HTR-8/SVneo (cell line): ENCODE results near the gene TBCD.

Source experiments
- DNase-seq: peaks from one replicate; pipeline ENCODE4 v3.0.0; 2011; ENCODE audit warnings: low spot score, mixed read lengths; ENCODE audit not compliant: insufficient read length
- FAIRE-seq: peaks from 2 replicates; lab custom pipeline; 2011; peaks lifted over from hg19 to GRCh38; lab: Jason Lieb, UNC

Gene TBCD

DNA sequence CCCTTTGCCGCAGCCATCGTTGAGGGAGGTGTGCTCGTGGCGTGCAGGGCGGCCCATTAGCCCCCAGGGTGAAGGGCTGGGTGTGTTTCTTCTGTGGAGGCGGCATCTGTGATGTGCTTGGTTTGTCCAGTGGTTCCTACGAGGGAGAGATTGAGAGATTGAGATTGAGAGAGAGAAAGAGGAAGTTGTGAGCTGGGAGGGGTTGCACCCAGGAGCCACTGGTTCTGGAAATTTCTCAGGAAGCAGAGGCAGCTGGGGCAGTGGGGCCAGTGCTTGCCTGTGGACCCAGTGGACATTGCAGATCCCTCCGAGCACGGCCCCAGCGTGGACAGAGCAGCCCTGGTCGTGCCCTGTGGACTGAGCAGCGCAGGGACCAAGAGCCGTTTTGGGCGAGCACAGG is 160.0 kb downstream of the TBCD start:
- no peak for DNase-seq
- FAIRE-seq = no peak

DNA sequence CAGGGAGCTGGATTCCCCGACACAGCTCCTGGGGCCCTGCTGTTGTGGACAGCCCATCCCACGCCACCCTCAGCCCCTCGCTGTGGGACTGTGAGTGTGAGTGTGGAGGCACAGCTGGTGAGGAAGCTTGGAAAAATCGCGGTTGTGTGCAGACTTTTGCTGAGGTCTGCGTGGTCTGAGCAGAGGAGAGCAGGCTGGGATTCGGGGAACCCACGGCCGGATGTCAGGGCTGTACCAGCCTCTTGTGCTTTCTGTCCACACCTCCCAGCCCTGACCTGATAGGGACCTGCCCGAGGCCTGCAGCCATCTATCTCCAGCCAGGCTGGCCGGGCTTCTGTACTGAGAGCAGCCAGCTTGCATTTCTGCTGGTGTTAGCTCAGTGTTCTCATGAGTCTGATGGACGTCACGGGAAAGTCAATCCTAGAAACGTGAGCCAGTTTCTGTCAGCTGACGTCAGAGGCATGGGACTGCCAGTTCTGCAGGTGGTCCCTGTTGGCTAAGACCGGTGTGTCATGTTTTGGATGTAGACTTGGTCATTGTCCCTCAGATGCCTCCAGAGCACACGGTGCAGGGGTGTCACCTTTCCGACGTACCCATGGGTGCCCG is 160.7 kb downstream of the TBCD start:
- FAIRE-seq (no peak), DNase-seq (no peak)

DNA sequence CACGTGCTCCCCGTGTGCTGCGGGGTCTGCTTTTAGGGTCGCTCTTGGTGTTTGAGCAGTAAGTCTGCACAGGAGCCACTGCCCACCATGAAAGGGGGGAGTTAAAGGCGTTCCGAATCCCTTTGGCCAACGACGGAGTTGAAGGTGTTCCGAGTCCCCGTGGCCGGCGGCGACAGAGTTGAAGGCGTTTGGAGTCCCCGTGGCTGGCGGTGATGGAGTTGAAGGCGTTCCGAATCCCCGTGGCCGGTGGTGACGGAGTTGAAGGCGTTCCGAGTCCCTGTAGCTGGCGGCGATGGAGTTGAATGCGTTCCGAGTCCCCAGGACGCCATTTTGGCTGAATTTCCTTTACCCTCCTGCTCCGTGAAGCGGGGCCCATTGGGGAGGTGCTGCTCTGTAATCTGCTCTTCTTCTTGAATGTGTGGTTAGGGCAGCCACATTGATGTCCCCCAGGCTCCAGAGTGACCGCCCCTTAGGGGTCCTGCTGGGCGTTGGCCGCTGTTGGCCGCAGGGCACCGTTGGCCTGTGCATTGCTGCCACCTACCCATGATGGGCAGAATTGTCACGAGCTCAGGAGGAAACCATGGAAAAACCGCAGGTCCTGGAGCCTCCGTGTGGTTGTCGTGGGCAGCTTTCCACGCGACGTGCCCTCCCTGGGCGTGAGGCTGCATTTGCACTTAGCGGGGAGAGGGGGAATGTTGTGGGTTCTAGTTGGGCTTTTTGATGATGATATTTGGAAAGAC is 161.6 kb downstream of the TBCD start:
- FAIRE-seq = no peak

DNA sequence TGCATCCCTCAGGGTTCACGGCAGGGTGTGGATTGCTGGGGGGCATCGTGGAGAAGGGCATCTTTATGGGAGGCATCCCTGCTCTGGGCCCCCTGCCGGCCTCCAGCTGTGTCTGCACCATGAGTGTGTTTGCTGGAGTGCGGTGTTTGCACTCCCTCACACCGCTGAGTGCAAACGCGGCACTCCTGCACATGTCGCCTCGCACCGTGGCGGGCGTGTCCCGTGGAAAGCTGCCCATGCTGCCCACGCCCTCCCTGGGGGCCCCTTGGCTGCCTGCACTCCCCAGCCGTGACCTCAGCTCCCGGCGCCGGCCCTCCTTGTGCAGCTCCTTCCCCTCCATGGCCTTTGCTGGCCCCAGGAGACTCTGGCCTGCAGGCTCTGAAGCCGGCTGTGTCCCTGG is 162.5 kb downstream of the TBCD start:
- FAIRE-seq (no peak), DNase-seq (no peak)

More for the DNA sequence above, 161.6 kb downstream of the TBCD start:
- no peak for DNase-seq

DNA sequence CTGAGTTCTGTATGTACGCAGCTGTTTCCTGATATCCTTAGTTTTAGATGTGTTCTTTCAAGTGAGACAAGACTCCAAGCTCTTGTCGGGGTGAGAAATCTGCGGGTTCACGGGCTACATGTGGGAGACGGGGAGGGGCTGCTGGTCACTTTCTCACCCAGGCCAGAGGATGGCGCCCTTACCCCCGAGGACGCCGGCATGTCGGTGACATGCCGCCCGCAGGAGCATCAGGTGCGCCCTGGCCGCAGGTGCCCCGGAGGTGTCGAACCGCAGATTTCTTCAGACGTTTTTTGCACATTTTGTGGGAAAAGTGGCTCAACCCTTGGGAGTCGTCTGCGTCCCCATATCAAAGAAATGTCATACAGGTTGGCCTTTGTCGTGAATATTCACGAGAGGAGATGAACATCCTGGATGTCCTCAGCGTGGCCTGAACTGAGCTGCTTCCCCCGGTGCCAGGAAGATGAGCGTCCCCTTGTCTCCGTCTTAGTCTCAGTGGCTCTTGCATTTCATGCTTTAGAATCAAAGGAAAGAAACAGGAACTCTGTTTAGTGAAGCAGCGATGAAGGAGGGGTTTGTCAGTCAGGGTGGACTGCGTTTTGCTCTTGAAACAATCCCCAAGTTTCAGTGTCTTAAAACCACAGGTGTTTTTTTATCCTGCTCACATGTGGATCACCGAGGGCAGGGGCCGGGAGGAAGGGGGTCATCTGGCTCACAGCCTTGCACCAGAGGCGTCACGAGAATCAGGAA is 163.3 kb downstream of the TBCD start:
- no peak for DNase-seq
- FAIRE-seq = no peak

DNA sequence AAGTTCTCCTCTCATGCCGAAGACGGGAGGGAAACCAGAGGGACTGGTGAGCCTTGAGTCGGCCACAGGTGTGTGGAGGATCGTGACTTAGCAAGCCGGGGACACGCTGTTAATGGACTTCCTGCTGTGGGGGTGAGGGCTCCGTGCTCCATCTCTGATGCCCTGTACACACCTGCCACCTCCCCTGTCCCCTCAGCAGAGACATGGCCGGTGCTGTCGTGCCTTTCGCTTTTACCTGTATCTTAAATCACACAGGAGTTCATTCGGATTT is 163.8 kb downstream of the TBCD start:
- no peak for DNase-seq
- no peak for FAIRE-seq

DNA sequence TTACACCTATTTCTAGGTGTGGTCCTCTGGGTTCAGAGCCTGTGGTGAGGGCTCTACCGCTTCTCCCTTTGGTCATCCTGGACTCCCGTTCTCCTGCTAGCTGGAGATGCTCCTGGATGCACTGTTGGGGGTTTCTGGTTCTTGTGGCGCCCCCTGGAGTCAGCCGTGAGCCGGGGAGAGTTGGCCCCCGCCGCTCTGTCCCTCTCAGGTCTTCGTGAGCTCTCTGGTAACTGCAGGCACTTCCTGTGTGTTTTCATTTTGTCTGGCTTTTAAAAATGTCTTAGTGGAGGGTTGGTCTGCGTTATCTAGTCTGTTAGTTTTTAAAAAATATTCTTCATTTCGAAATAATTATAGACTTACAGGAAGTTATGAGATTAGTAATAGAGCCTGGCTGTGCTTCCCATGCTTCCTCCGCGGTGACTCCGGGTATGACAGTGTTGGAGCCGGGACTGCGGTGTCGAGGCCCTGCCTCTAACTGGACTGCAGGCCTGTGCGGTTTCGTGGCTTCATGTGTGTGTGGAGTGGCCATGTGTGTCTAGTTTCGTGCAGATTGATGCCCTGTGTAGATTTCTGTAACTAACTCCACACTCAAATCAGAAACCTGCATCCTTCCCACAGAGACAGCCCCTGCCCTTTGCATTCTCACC is 166.0 kb downstream of the TBCD start:
- FAIRE-seq (no peak), DNase-seq (peak; percentile 37)

DNA sequence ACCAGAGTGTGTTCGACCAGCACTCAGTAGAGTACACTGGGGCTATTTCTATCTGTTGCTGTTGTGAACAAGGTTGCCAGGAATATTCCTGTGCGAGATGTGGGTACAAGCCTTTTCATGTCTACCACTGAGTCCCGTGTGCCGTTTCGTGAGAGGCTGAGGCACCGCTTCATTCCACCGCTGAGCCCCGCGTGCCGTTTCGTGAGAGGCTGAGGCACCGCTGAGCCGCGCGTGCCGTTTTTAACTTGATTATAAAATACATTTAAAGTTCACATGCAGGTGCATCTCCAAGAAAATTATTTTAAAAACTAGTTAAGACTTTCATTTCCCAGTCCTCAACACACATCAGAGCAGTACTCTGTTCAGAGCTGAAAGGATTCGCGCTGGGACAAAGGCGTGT is 166.6 kb downstream of the TBCD start:
- DNase-seq (no peak), FAIRE-seq (no peak)

DNA sequence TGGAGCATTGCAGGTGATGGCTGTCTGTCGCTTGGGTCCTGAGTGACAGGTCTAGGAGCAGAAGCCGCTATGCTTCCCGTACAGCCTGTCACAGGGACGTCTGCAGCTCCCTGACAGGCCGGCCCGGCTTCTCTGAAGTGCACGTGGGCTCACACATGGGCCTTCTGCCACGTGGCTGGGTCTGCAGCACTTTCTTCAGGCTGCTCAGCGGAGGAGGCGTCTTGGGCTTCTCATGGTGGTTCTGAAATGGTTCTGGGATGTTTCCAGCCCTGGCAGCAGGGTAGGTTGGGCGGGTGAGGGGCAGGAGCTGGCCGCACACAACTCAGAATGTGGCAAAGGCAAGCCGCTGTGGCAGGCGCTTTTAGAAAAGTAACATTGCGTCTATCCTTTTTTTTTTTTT is 168.3 kb downstream of the TBCD start:
- FAIRE-seq (no peak), DNase-seq (no peak)

DNA sequence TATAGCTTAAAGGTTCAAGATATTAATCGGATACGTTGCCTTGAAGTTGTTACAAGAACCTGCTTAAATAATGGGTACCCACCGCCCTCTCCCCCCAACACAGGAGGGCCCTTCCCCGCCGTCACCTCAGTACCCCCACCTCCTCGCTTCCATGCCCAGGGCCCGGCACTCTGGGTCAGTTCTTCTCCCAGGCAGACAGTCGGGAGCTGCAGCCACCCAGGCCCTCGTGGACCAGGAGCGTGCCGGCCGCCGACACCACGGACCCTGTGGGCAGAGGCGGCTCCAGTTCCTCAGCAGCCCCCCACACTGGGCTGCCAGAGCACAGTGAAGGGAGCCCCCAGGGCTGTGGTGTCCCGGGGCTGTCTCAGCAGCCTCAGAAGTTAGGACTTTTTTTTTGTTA is 168.8 kb downstream of the TBCD start:
- DNase-seq = no peak
- FAIRE-seq = no peak

DNA sequence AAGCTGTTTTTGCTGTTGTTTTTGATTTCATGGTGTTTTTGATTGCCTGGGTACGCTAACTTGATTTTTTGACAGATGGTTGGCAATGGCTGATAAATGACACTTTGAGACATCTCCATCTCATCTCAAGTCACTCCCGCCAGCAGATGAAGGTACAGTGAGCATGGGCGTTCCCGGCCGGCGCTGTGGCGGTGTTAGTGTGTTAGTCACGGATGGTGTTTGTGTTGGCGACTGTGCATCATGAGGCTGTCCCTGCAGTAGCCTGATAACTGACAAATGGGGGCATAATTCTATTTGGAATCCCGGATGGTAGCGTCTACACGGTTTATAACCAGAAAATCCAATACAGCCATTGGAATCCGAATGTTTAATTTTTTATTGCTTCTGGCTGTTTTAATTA is 169.6 kb downstream of the TBCD start:
- FAIRE-seq = peak; percentile 81
- no peak for DNase-seq

DNA sequence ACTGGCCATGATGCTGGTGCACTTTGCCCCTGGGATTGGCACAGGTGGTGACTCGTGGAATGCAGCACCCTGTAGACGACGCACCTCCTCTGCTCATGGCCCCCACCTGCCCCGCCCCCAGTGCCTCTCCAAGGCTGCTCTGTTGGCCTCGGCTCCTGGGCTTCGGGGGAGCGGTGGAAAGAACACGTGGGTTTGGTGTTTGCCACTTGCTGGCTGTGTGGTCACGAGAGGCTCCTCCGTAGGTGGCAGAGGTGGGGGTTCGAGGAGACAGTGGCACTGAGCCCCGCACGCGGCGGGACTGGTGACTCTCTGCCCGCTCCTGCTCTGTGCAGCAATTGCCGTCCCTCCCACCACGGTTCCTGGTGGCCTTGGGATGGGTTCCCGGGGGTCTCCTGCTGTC is 170.8 kb downstream of the TBCD start:
- DNase-seq (no peak), FAIRE-seq (no peak)

DNA sequence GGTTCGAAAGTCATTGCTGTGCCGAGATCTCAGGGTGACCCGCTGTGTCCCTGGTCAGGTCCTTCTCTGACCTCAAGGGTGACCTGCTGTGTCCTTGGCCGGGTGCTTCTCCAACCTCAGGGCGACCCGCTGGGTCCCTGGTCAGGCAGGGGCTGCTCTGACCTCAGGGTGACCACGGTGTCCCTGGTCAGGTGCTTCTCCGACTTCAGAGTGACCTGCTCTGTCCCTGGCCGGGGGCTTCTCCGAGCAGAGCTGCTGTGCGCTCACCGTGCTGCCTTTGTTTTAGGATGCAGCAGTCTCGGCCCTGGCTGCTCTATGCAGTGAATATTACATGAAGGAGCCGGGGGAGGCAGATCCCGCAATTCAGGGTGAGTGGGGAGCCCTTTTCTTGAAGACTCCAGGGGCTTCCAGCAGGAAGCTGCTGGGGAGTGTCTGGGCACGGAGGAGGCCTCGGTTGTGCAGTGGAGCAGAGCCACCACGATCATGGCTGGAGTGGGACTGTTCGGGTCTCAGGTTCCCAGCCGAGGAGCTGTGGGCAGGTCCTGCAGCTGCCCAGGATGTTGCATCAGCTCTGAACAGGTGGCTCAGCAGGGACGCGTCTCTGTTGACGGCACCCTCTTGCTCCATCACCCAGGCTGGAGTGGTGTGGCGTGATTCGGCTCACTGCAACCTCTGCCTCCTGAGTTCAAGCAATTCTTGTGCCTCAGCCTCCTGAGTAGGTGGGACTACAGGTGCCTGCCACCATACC is 171.7 kb downstream of the TBCD start:
- FAIRE-seq (no peak), DNase-seq (no peak)

DNA sequence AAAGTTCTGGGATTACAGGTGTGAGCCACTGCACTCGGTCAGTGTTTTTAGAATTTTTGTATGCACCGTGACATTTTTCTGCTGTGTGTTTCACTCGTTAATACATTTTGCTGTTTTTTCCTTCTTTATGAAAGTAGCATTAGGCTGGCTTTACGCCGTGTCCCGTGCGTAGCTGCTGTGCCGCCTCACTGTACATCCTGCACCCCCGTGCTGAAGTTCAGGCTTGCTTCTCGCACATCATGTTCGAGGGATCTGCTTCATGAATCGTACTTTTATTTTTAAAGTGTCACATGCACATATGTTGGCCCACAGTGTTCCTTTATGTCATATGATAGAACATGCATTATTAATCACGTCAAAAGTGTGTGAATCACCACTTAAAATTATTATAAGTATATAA is 172.3 kb downstream of the TBCD start:
- no peak for FAIRE-seq
- no peak for DNase-seq

DNA sequence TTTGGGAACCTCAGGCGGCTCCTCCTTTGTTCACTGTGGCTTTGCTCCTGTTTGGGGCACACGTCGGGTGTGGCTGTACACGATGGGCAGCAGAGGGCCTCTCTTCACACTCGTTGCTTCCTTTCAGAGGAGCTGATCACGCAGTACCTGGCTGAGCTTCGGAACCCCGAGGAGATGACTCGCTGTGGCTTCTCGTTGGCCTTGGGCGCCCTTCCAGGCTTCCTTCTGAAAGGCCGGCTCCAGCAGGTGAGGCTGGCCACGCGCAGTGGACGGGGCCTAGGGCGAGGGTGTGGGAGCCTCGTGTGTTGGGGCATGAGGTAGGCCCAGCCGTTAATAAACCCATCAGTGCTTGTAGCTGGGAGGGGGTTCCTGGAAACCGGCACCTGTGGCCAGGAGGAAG is 172.9 kb downstream of the TBCD start:
- FAIRE-seq = no peak
- no peak for DNase-seq

DNA sequence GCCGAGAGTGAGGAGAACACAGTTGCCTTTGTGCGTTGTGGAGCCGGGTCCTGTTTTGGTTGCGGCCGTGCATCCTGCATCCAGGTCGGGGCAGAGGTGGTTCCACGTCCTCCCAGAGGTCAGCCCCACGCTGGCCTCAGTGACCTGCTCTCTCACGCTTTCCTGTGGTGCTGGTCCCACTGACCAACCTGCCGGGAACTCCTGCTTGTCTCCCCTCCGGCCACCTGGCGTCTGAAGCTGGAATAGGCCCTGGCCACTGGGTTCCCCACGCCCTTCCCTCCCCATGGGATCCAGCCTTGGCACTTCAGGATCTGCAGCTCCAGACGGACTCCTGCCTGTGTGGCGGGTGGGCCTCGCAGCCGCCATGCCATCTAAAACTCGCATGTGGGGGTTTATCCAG is 173.5 kb downstream of the TBCD start:
- DNase-seq = no peak
- no peak for FAIRE-seq

DNA sequence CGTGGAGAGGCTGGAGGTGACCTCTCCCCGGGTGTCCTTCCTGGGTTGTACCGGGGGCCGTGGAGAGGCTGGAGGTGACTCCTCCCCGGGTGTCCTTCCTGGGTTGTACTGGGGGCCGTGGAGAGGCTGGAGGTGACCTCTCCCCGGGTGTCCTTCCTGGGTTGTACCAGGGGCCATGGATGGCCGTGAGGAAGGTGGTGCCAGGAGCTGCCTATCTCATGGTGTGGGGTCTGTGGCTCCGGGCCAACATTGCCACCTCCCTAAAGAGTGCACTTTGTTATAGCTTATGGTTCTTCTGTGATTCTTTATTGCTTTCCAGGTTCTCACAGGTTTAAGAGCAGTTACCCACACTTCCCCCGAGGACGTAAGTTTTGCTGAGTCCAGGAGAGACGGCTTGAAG is 174.2 kb downstream of the TBCD start:
- FAIRE-seq (no peak), DNase-seq (no peak)

DNA sequence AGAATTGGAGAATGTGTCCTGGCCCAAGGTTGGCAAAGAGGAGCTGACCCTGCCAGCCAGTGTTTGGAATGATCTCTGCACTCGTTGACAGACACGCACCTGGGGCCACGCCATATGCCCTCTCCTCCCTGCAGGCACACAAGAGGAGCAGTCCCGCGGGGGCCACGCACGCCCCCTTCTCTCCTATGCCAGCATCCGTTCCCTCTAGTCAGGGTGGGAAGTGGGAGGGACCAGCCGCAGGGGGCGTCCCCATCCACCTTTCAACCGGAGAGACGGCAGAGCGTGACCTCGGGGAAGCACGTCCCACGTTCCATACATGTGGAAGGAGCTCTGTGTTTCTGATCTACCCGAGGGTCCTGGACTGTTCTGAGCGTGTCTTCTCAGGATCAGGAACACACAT is 174.9 kb downstream of the TBCD start:
- DNase-seq = no peak
- FAIRE-seq = no peak

DNA sequence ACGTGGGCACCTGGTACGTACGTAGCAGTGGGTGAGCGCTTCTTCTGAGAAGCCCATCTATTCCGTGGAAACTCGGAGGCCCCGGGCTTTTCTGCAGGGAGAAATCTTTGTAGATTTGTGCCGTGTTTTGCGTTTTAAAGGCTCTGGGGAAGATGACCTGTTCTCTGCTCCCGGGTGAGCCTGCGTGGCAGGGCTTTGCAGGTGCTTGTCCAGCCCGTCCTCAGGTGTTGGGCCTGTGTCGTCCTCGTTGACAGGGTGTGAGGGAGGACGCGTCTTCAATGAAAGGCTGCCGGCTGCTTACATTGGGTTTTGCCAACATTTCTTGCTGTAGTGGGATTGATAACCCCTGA is 175.4 kb downstream of the TBCD start:
- FAIRE-seq (no peak), DNase-seq (no peak)

DNA sequence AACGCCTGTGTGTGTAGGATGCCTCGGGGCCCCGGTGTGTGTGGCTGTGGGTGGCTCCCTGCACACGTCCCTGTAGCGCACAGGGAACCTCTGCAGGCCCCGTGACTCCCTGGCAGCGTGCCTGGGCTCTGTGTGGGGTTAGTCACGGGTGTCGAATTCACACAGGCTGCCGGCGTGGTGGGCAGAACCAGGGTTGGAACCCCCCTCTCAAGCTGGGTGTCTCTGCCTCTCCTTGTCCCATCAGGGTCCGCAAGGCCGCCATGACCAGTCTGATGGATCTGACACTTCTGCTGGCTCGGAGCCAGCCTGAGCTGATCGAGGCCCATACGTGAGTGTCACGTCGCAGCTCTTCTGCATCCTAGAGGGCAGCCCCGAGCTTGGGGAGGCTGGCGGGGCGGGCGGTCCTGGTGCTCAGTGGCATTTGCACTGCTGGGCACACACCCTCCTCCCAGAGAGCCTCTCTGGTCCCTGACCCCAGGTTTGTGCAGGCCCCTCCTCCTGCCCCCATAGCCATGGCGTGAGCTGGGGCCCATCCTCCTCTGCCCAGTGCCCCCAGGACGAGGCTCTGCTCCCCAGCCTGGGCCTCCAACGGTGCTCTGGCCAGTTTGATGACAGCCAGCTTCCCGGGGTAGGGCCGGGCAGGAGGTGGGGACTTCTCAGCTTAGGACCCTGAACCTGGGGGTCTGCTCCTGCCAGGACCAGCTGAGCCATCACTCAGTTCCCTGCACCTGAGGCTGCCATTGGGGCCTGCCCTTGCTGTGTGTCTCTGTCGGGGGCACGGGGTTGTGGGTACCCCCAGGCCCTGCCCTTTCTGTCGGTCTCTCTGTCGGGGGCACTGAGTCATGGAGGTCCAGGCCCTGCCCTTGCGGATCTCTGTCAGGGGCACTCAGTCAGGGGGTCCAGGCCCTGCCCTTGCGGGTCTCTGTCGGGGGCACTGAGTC is 176.1 kb downstream of the TBCD start:
- no peak for FAIRE-seq
- DNase-seq = no peak
